HepG2 (cell line): ENCODE data around the gene RHOG. TPM values are rescaled to one million over a fixed set of nuclear protein-coding genes. Genes with fewer than 3 reads are reported as not detected.

Source experiments
- ATF3 ChIP-seq: sonication (generic); formaldehyde crosslinking; IDR thresholded peaks from 2 replicates; pipeline ENCODE4 v1.4.0; 2020; ENCODE audit warnings: missing genetic modification reagents
- ATF6 ChIP-seq: sonication (generic); formaldehyde crosslinking; conservative IDR thresholded peaks from 2 replicates; pipeline ENCODE4 v1.4.0; 2020; ENCODE audit warnings: missing genetic modification reagents
- BCLAF1 ChIP-seq: fragments of 450-650 bp; IDR thresholded peaks from 2 replicates; pipeline ENCODE4 v1.6.1; 2017; ENCODE audit warnings: mild to moderate bottlenecking
- BRD4 ChIP-seq: sonication (generic); formaldehyde crosslinking; IDR thresholded peaks from 2 replicates; pipeline ENCODE4 v1.4.0; 2020; ENCODE audit warnings: missing genetic modification reagents
- FOXO1 ChIP-seq: sonication (generic); formaldehyde crosslinking; IDR thresholded peaks from 2 replicates; pipeline ENCODE4 v1.4.0; 2020; ENCODE audit warnings: missing genetic modification reagents
- HMG20A ChIP-seq: IDR thresholded peaks from 2 replicates; pipeline ENCODE4 v1.6.1; 2016; ENCODE audit warnings: borderline replicate concordance
- HMG20B ChIP-seq: conservative IDR thresholded peaks from 2 replicates; pipeline ENCODE4 v1.6.1; 2016; ENCODE audit warnings: missing genetic modification reagents, missing compliant biosample characterization
- KLF9 ChIP-seq: IDR thresholded peaks from 2 replicates; pipeline ENCODE4 v1.6.1; 2016; ENCODE audit warnings: low read depth
- LCORL ChIP-seq, 2 experiments: fragments of 450-650 bp in 1 of 2; sonication (generic) in 1 of 2; formaldehyde crosslinking in 1 of 2; IDR thresholded peaks; 2 replicates each; pipeline versions ENCODE4 v1.5.0 to v1.6.1; 2017 to 2020; ENCODE audit warnings: antibody characterized with exemption in 1 of 2, missing genetic modification reagents in 1 of 2
- MEIS1 ChIP-seq: sonication (generic); formaldehyde crosslinking; IDR thresholded peaks from 2 replicates; pipeline ENCODE4 v1.9.0; 2021; ENCODE audit warnings: mild to moderate bottlenecking, missing genetic modification reagents, moderate library complexity, borderline replicate concordance
- RBFOX2 ChIP-seq: fragments of 200-400 bp; formaldehyde crosslinking; IDR thresholded peaks from 2 replicates; pipeline ENCODE4 v1.6.1; 2017; ENCODE audit warnings: low read depth, mild to moderate bottlenecking, low read length
- RXRA ChIP-seq: sonication (generic); formaldehyde crosslinking; IDR thresholded peaks from 2 replicates; pipeline ENCODE4 v1.5.1; 2020; ENCODE audit warnings: missing genetic modification reagents
- SMAD1 ChIP-seq: sonication (generic); formaldehyde crosslinking; IDR thresholded peaks from 2 replicates; pipeline ENCODE4 v1.4.0; 2020; ENCODE audit warnings: missing genetic modification reagents, low read depth, mild to moderate bottlenecking, borderline replicate concordance
- SRY ChIP-seq: sonication (generic); formaldehyde crosslinking; IDR thresholded peaks from 2 replicates; pipeline ENCODE4 v1.8.0; 2022; ENCODE audit warnings: mild to moderate bottlenecking, missing genetic modification reagents
- THRA ChIP-seq: sonication (generic); formaldehyde crosslinking; IDR thresholded peaks from 2 replicates; pipeline ENCODE4 v1.4.0; 2020; ENCODE audit warnings: missing genetic modification reagents, borderline replicate concordance
- YEATS2 ChIP-seq: sonication (generic); formaldehyde crosslinking; IDR thresholded peaks from 2 replicates; pipeline ENCODE4 v1.4.0; 2020; ENCODE audit warnings: missing genetic modification reagents, borderline replicate concordance
- ZNF292 ChIP-seq: sonication (generic); formaldehyde crosslinking; IDR thresholded peaks from 2 replicates; pipeline ENCODE4 v1.8.1; 2022; ENCODE audit warnings: mild to moderate bottlenecking, low read depth, missing genetic modification reagents, borderline replicate concordance
- ZNF296 ChIP-seq: sonication (generic); formaldehyde crosslinking; conservative IDR thresholded peaks from 2 replicates; pipeline ENCODE4 v1.5.0; 2020; ENCODE audit warnings: mild to moderate bottlenecking, missing genetic modification reagents
- ZNF3 ChIP-seq: IDR thresholded peaks from 2 replicates; pipeline ENCODE4 v1.7.0; 2017; ENCODE audit warnings: inconsistent platforms
- ZNF30 ChIP-seq: sonication (generic); formaldehyde crosslinking; IDR thresholded peaks from 2 replicates; pipeline ENCODE4 v1.5.0; 2020; ENCODE audit warnings: mild to moderate bottlenecking, missing genetic modification reagents
- ZNF350 ChIP-seq: sonication (generic); formaldehyde crosslinking; IDR thresholded peaks from 2 replicates; pipeline ENCODE4 v1.4.0; 2020; ENCODE audit warnings: mild to moderate bottlenecking, low read depth, missing genetic modification reagents, borderline replicate concordance
- ZNF446 ChIP-seq: sonication (generic); formaldehyde crosslinking; IDR thresholded peaks from 2 replicates; pipeline ENCODE4 v1.5.0; 2020; ENCODE audit warnings: mild to moderate bottlenecking, missing genetic modification reagents
- ZNF607 ChIP-seq: sonication (generic); formaldehyde crosslinking; IDR thresholded peaks from 2 replicates; pipeline ENCODE4 v1.5.1; 2020; ENCODE audit warnings: missing genetic modification reagents, mild to moderate bottlenecking, borderline replicate concordance
- ZNF724P ChIP-seq: sonication (generic); formaldehyde crosslinking; IDR thresholded peaks from 2 replicates; pipeline ENCODE4 v1.8.0; 2022; ENCODE audit warnings: missing genetic modification reagents, borderline replicate concordance
- ZNF788 ChIP-seq: sonication (generic); formaldehyde crosslinking; IDR thresholded peaks from 2 replicates; pipeline ENCODE4 v1.5.0; 2020; ENCODE audit warnings: mild to moderate bottlenecking, missing genetic modification reagents, borderline replicate concordance
- polyA plus RNA-seq, 8 experiments: library from polyadenylated mRNA; depleted of rRNA in 3 of 8; stranded (reverse) in 7 of 8; unstranded in 1 of 8; fragments of >200 nt; fragmentation: Illumina TruSeq in 4 of 8; extraction: Trizol in 4 of 8; gene quantifications; 2 replicates each; pipeline versions ENCODE4 v1.2.1 to v1.2.3, GENCODE V29; 2011 to 2016; ENCODE audit warnings: low read depth in 4 of 8, missing spikeins in 1 of 8, mixed read lengths in 1 of 8; ENCODE audit not compliant: insufficient read depth in 1 of 8
- total RNA-seq, 5 experiments: library from RNA; depleted of rRNA; stranded (reverse); fragments of >200 nt; fragmentation: Illumina TruSeq; extraction: Trizol; gene quantifications; 2 replicates each; pipeline ENCODE4 v1.2.3, GENCODE V29; 2016; ENCODE audit warnings: low read depth in 1 of 5

Gene RHOG
- total and polyA plus RNA-seq, 2 of the 13 experiments (the other 11 are each of a cell fraction or from before 2014, with no cell fraction given), result 7.7 to 23.4 TPM

GRCh38 chr11:3879967-3880542 lies 39.3 kb upstream of the RHOG start (continued):
- no peak for TF ChIP-seq ATF6 (CRISPR knock-in tag)
- TF ChIP-seq FOXO1 (CRISPR knock-in tag), result peak; percentile 33; the same call in 1 of the 2 replicates
- no peak for TF ChIP-seq RBFOX2
- TF ChIP-seq ZNF788 (CRISPR knock-in tag), result no peak; the same call in 1 of the 2 replicates
- peak; percentile 67; the same call in 1 of the 2 replicates for TF ChIP-seq ZNF292
- no peak for TF ChIP-seq SRY (CRISPR knock-in tag)
- TF ChIP-seq THRA (CRISPR knock-in tag), result peak; percentile 11; the same call in 1 of the 2 replicates
- TF ChIP-seq ZNF724P (CRISPR knock-in tag), result no peak
- TF ChIP-seq LCORL (IDR thresholded peaks at IDR 0.05), result no peak
- peak; percentile 72; the same call in 1 of the 2 replicates for TF ChIP-seq LCORL (CRISPR knock-in tag; IDR thresholded peaks at IDR 0.05)
- no peak for TF ChIP-seq ATF3
- TF ChIP-seq HMG20B (CRISPR knock-in tag), result 0 out of 2 replicates have a peak, but pooled peaks have one; percentile 23
- peak; percentile 14; the same call in 1 of the 2 replicates for TF ChIP-seq YEATS2 (CRISPR knock-in tag)
- TF ChIP-seq ZNF3 (CRISPR knock-in tag), result 0 out of 2 replicates have a peak, but pooled peaks have one; percentile 59
- no peak for TF ChIP-seq ZNF446 (CRISPR knock-in tag)
- TF ChIP-seq RXRA (CRISPR knock-in tag), result no peak; the same call in 1 of the 2 replicates
- no peak for TF ChIP-seq ZNF30 (CRISPR knock-in tag)
- no peak for TF ChIP-seq MEIS1 (CRISPR knock-in tag)
- TF ChIP-seq ZNF296 (CRISPR knock-in tag), result no peak
- no peak for TF ChIP-seq HMG20A (CRISPR knock-in tag)
- no peak for TF ChIP-seq BCLAF1
- TF ChIP-seq ZNF607 (CRISPR knock-in tag), result peak; percentile 70; the same call in 1 of the 2 replicates
- no peak for TF ChIP-seq ZNF350 (CRISPR knock-in tag)
- no peak for TF ChIP-seq KLF9 (CRISPR knock-in tag)
- no peak for TF ChIP-seq BRD4 (CRISPR knock-in tag)
- no peak for TF ChIP-seq SMAD1 (CRISPR knock-in tag)
